CD4-positive, alpha-beta T cell (primary cell): ENCODE results near the gene RB1. TPM values are rescaled to one million over a fixed set of nuclear protein-coding genes. Genes with fewer than 3 reads are reported as not detected.

Source experiments
- ATAC-seq: fragments of 200-7000 bp; cut with Tn5 transposase; one replicate; pipeline ENCODE4 v1.10.0; 2022; ENCODE audit warnings: mild to moderate bottlenecking; ENCODE audit not compliant: poor library complexity
- CTCF ChIA-PET: fragments of 350-600 bp; sonication (Branson Sonifier 250); formaldehyde crosslinking; loops from one replicate; lab custom pipeline; 2021; ENCODE audit warnings: antibody characterized with exemption, inconsistent platforms; lab: Charles Lee
- POLR2A ChIA-PET: fragments of 350-600 bp; sonication (Branson Sonifier 250); formaldehyde crosslinking; loops from one replicate; lab custom pipeline; 2021; ENCODE audit warnings: antibody characterized with exemption, inconsistent platforms; lab: Charles Lee
- DNase-seq, 14 experiments: peaks; one replicate each; pipeline ENCODE4 v3.0.0-alpha.2; 2013 to 2020; ENCODE audit warnings: mixed read lengths in 2 of 14
- H3K27ac ChIP-seq, 2 donors: one replicate each; pipeline versions ENCODE4 v1.5.1 to v1.7.0; 2013; ENCODE audit warnings: low read length in 2 of 2, low read depth in 1 of 2, mild to moderate bottlenecking in 1 of 2
- H3K27me3 ChIP-seq, 2 experiments: 1 replicate in 1 of 2; 2 replicates in 1 of 2; pipeline versions ENCODE4 v1.6.1 to v1.7.0; 2013; ENCODE audit warnings: low read length in 2 of 2, control low read depth in 1 of 2, mild to moderate bottlenecking in 1 of 2, moderate library complexity in 1 of 2; ENCODE audit not compliant: insufficient read depth in 2 of 2, control insufficient read depth in 1 of 2
- H3K36me3 ChIP-seq: one replicate; pipeline ENCODE4 v1.6.1; 2013; ENCODE audit warnings: low read length, control low read depth; ENCODE audit not compliant: insufficient read depth
- H3K4me1 ChIP-seq: one replicate; pipeline ENCODE4 v1.6.1; 2013; ENCODE audit warnings: low read length, control low read depth; ENCODE audit not compliant: insufficient read depth
- H3K4me3 ChIP-seq: one replicate; pipeline ENCODE4 v1.5.1; 2013; ENCODE audit warnings: mild to moderate bottlenecking, low read length, moderate library complexity
- H3K9me3 ChIP-seq, 2 experiments: 1 replicate in 1 of 2; 2 replicates in 1 of 2; pipeline versions ENCODE4 v1.6.1 to v1.7.0; 2013; ENCODE audit warnings: low read length in 2 of 2, mild to moderate bottlenecking in 2 of 2, control low read depth in 1 of 2, moderate library complexity in 1 of 2; ENCODE audit not compliant: control insufficient read depth in 1 of 2, insufficient read depth in 1 of 2
- H3K27ac Mint-ChIP-seq: one replicate; pipeline ENCODE4 v1.8.0; 2020; ENCODE audit warnings: mixed read lengths
- H3K27me3 Mint-ChIP-seq: one replicate; pipeline ENCODE4 v1.8.0; 2021; ENCODE audit warnings: mixed read lengths
- H3K36me3 Mint-ChIP-seq: one replicate; pipeline ENCODE4 v1.8.0; 2021; ENCODE audit warnings: low read depth, mixed read lengths
- H3K4me1 Mint-ChIP-seq: one replicate; pipeline ENCODE4 v1.8.0; 2021; ENCODE audit warnings: low read depth, mixed read lengths
- H3K4me3 Mint-ChIP-seq: one replicate; pipeline ENCODE4 v1.8.0; 2020; ENCODE audit warnings: mild to moderate bottlenecking, mixed read lengths
- H3K9me3 Mint-ChIP-seq: one replicate; pipeline ENCODE4 v1.8.0; 2020; ENCODE audit warnings: mixed read lengths
- CTCF ChIP-seq: fragments of 200-600 bp; IDR thresholded peaks from one replicate; pipeline ENCODE4 v1.8.0; 2022; ENCODE audit warnings: antibody characterized with exemption, mild to moderate bottlenecking
- intact Hi-C, 2 experiments: fragments of 100-400 bp; cut with DNase I in 1 of 2; cut with micrococcal nuclease in 1 of 2; formaldehyde crosslinking; loops; one replicate each; pipeline versions ENCODE4 v1.15.1 to v1.9.0; 2023 to 2025; cut with DNase I, micrococcal nuclease
- total RNA-seq, 174 experiments: library from RNA in 2 of 174; stranded (reverse) in 2 of 174; gene quantifications; one replicate each; pipeline ENCODE4 v1.2.3 and lab custom pipeline; 2021 to 2026

The RB1 gene
- total RNA-seq, 2 experiments from 2014 or later, result 14.9 to 18.4 TPM

GRCh38 chr13:48398450-48399095, 95.0 kb downstream of the RB1 start:
- ChIA-PET CTCF (interaction anchor here (1.5 to 1.8 kb wide), 3 partner anchors 10 to 371 kb away, joined by 4 to 6 read pairs (median 5); no protein-coding TSS in a partner anchor), POLR2A (interaction anchor here (0.8 to 1.3 kb wide), 4 partner anchors 94 to 182 kb away, joined by 3 to 5 read pairs (median 4); partner anchors contain the start of gene RCBTB2)
- H3K4me3 ChIP-seq, result no peak overlapping the region
- peaks cover 8% of the 10 kb centered on the region for H3K36me3 ChIP-seq
- TF ChIP-seq CTCF, result no peak
- no peak for ATAC-seq
- no peaks in the 10 kb centered on the region for H3K27me3 Mint-ChIP-seq
- H3K4me3 Mint-ChIP-seq, result no peak overlapping the region
- no peaks in the 10 kb centered on the region for H3K27me3 ChIP-seq
- peaks cover 0 to 10% of the 10 kb centered on the region in 2 experiments for H3K9me3 ChIP-seq
- H3K9me3 Mint-ChIP-seq, result no peaks in the 10 kb centered on the region
- peaks cover 30% of the 10 kb centered on the region for H3K36me3 Mint-ChIP-seq
- DNase-seq, result no peak
- peaks cover 13% of the 10 kb centered on the region for H3K4me1 ChIP-seq
- H3K27ac Mint-ChIP-seq, result peak overlapping the region; percentile 32
- intact Hi-C loops, result no loop called here
- H3K27ac ChIP-seq, result peak overlapping the region in 1 of 2 donors; percentile 2
- H3K4me1 Mint-ChIP-seq, result peaks cover 38% of the 10 kb centered on the region

GRCh38 chr13:48400090-48400694, 96.6 kb downstream of the RB1 start:
- Mint-ChIP-seq H3K4me3 (no peak overlapping the region), H3K36me3 (peaks cover 19% of the 10 kb centered on the region), H3K9me3 (no peaks in the 10 kb centered on the region), H3K27ac (peak overlapping the region; percentile 37), H3K4me1 (peaks cover 54% of the 10 kb centered on the region), H3K27me3 (no peaks in the 10 kb centered on the region)
- ChIA-PET POLR2A (interaction anchor here (1.1 to 2.9 kb wide), 4 partner anchors 105 to 181 kb away, joined by 5 to 35 read pairs (median 16); partner anchors contain the start of gene RCBTB2), CTCF (interaction anchor here (1.1 to 1.8 kb wide), 2 partner anchors 11 to 12 kb away, joined by 3 to 4 read pairs; partner anchors contain the start of gene LPAR6)
- intact Hi-C loops, result loop anchor here (2.0 to 5.0 kb wide), 2 partner anchors 33 to 181 kb away; no protein-coding TSS in a partner anchor
- TF ChIP-seq CTCF, result no peak
- no peaks in the 10 kb centered on the region for H3K27me3 ChIP-seq
- no peaks in the 10 kb centered on the region for H3K9me3 ChIP-seq
- DNase-seq (no peak), ATAC-seq (no peak)
- H3K4me1 ChIP-seq, result peaks cover 22% of the 10 kb centered on the region
- peaks cover 3% of the 10 kb centered on the region for H3K36me3 ChIP-seq
- peak overlapping the region in 1 of 2 donors; percentile 26 for H3K27ac ChIP-seq
- H3K4me3 ChIP-seq, result no peak overlapping the region

GRCh38 chr13:48400850-48401291, 97.3 kb downstream of the RB1 start:
- H3K9me3 Mint-ChIP-seq, result no peaks in the 10 kb centered on the region
- POLR2A ChIA-PET, result interaction anchor here (0.7 to 2.9 kb wide), 10 partner anchors 12 to 368 kb away, joined by 3 to 35 read pairs (median 6); partner anchors contain the start of genes LPAR6 and RCBTB2
- Histone ChIP-seq H3K4me3 (peak overlapping the region; percentile 16), H3K36me3 (peaks cover 3% of the 10 kb centered on the region), H3K27me3 (no peaks in the 10 kb centered on the region), H3K27ac (peak overlapping the region in 1 of 2 donors; percentile 26), H3K4me1 (peaks cover 25% of the 10 kb centered on the region), H3K9me3 (no peaks in the 10 kb centered on the region)
- H3K36me3 Mint-ChIP-seq, result peaks cover 12% of the 10 kb centered on the region
- DNase-seq (peak in 3 of 14 experiments; percentile 41 to 60 (median 55)), ATAC-seq (peak; percentile 68)
- H3K27me3 Mint-ChIP-seq, result no peaks in the 10 kb centered on the region
- peaks cover 60% of the 10 kb centered on the region for H3K4me1 Mint-ChIP-seq
- H3K4me3 Mint-ChIP-seq, result peak overlapping the region; percentile 13
- intact Hi-C loops, result loop anchor here (1.0 to 5.0 kb wide), 3 partner anchors 34 to 180 kb away; no protein-coding TSS in a partner anchor
- peak overlapping the region; percentile 37 for H3K27ac Mint-ChIP-seq
- CTCF ChIA-PET, result interaction anchor here (0.8 to 1.1 kb wide), 4 partner anchors 93 to 181 kb away, joined by 3 to 7 read pairs (median 4); no protein-coding TSS in a partner anchor
- peak; percentile 48 for TF ChIP-seq CTCF
